DND-41 (cell line): ENCODE data around the gene APBB2.

Experiments
- CTCF ChIP-seq: IDR thresholded peaks from 2 replicates; pipeline ENCODE4 v1.5.1; 2012; ENCODE audit warnings: borderline replicate concordance, low read length, moderate library complexity, mild to moderate bottlenecking; ENCODE audit not compliant: poor library complexity, severe bottlenecking; ENCODE audit errors: extremely low read depth
- EZH2 ChIP-seq: IDR thresholded peaks from 3 replicates; pipeline ENCODE4 v1.6.1; 2012; ENCODE audit warnings: borderline replicate concordance, low read depth, mild to moderate bottlenecking, moderate library complexity, low read length, inconsistent platforms; ENCODE audit not compliant: severe bottlenecking

- TF ChIP-seq CTCF (no peak), EZH2 (no peak)
These were observed 85.1 kb downstream of the APBB2 start for GRCh38 chr4:41129128-41129754.
